ENCODE results near the gene FKBP7. TPM values are rescaled to one million over a fixed set of nuclear protein-coding genes. Genes with fewer than 3 reads are reported as not detected.
A peak's percentile ranks its signal among the peaks of the same experiment; 100 is the strongest.

FKBP7 gene
- total and polyA plus RNA-seq, 5 experiments from 2014 or later, result 1.5 to 7.0 (median 2.9) TPM

DNA sequence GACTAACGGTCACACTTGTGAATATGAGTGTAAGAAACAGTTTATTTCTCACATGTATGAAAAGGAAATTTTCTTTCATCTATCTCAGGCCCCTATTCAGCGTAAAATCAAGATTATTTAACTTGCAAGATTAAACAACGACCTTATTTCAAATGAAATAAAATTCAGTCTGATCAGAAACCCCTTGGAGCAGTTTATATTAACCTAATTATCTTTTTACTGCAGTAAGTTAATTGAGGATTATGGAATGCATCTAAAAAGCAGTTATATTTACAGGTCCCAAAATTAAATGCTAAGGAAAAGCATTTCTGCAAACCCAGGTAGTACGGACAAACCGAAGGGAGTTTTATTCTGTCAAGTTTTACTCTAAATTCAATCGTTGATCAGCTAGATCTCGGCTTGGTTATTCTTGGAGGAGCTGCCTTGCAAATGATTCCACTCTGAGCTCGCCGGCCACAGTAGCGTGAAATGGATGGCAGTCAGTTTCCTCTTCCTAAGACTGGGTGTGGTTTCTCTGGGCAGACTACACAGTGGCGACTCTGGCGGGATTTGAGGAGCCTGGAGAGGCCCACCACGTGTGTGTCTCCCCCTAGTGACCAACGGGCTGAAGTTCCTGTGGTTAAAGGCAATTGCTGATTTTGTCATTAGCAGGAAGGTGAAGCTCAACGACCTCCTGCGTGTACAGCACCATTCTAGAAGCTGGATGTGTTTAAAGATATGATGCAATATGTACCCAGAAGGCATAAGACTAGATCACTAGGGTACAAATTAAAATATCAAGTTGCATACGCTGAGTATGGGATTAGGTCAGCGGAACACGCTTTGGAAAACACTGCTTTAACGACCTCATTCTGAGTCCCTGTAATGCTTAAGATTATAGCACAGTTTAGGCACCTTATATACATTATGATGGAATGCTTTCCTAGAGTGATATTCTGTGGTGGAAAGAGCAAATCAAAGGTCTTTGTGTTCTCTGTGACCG lies 63.8 kb downstream of the FKBP7 start:
- peak overlapping the region; percentile 94 to 100 (median 98) for H3K27ac Mint-ChIP-seq
- POLR2A ChIA-PET, result interaction anchor here (1.2 to 3.6 kb wide), 4 partner anchors 9 to 36 kb away, joined by 3 to 27 read pairs (median 4); partner anchors contain the start of genes PJVK and PRKRA
- no peaks in the 10 kb centered on the region for H3K9me3 Mint-ChIP-seq
- peaks cover 19 to 30% (median 29%) of the 10 kb centered on the region in 4 donors for H3K4me1 Mint-ChIP-seq
- peak overlapping the region; percentile 88 to 99 (median 94) for H3K4me3 Mint-ChIP-seq
- peaks cover 0 to 2% (median 0%) of the 10 kb centered on the region in 3 donors for H3K36me3 Mint-ChIP-seq
- peak; percentile 43 to 85 (median 70) for DNase-seq
- H3K27me3 Mint-ChIP-seq, result no peaks in the 10 kb centered on the region
- peak; percentile 56 to 59 for ATAC-seq

Other genes starting within 250 kb of the FKBP7 start
- gene PRKRA, start 27.4 kb downstream of the FKBP7 start, total RNA-seq, result 10 to 100 TPM; 66.1 to 74.8 TPM
- gene PRKRA, start 27.4 kb downstream of the FKBP7 start, polyA plus RNA-seq, result 10 to 100 TPM; 57.4 to 66.5 (median 61.6) TPM
- gene PJVK, start 27.2 kb downstream of the FKBP7 start, total RNA-seq, result 1 to 10 TPM; 4.2 to 4.5 TPM
- 1 to 10 TPM in 1 of 3 donors, under 1 TPM in 2; 0.38 to 1.6 (median 0.44) TPM for gene PJVK, start 27.2 kb downstream of the FKBP7 start, polyA plus RNA-seq
- 10 to 100 TPM; 39.5 to 40.6 TPM for gene PLEKHA3, start 1.9 kb upstream of the FKBP7 start, total RNA-seq
- 10 to 100 TPM; 18.4 to 24.6 (median 24.4) TPM for gene PLEKHA3, start 1.9 kb upstream of the FKBP7 start, polyA plus RNA-seq